IMR-90 (cell line): ENCODE data around the gene CHIT1. TPM values are rescaled to one million over a fixed set of nuclear protein-coding genes. Genes with fewer than 3 reads are reported as not detected.

Experiments used
- ATAC-seq: fragments of 200-7000 bp; cut with Tn5 transposase; 2 replicates; pipeline ENCODE4 v1.9.1; 2020; ENCODE audit warnings: low read depth, mild to moderate bottlenecking, moderate library complexity
- BruUV-seq: library from RNA; stranded (reverse); fragments of 400-500 nt; replicated peaks from 2 replicates; lab custom pipeline; 2021; lab: Mats Ljungman, UMichigan
- CTCF ChIA-PET: fragments of 300-600 bp; formaldehyde crosslinking; extraction: SDS; loops from one replicate; lab custom pipeline; 2021; ENCODE audit warnings: antibody characterized with exemption; lab: Yijun Ruan, JAX
- POLR2A ChIA-PET: fragments of 300-600 bp; sonication (Branson Sonifier 250); formaldehyde crosslinking; loops from one replicate; lab custom pipeline; 2022; ENCODE audit warnings: antibody characterized with exemption; ENCODE audit not compliant: unreplicated experiment; lab: Charles Lee
- DNase-seq: peaks from one replicate; pipeline ENCODE4 v3.0.0; 2013
- H2AFZ ChIP-seq: replicated peaks from 2 replicates; pipeline ENCODE3; 2013; ENCODE audit warnings: low read length, mild to moderate bottlenecking; ENCODE audit not compliant: poor library complexity
- H2AK5ac ChIP-seq: 2 replicates; pipeline ENCODE4 v1.6.1; 2013; ENCODE audit warnings: low read depth, low read length, inconsistent platforms
- H2AK9ac ChIP-seq: replicated peaks from 2 replicates; pipeline ENCODE3; 2013; ENCODE audit warnings: mild to moderate bottlenecking, low read depth, low read length, moderate library complexity; ENCODE audit not compliant: poor library complexity
- H2BK120ac ChIP-seq: 2 replicates; pipeline ENCODE4 v1.6.1; 2013; ENCODE audit warnings: low read depth, low read length, inconsistent platforms
- H2BK15ac ChIP-seq: 3 replicates; pipeline ENCODE4 v1.6.1; 2013; ENCODE audit warnings: low read depth, low read length, inconsistent platforms
- H2BK20ac ChIP-seq: 2 replicates; pipeline ENCODE4 v1.6.1; 2013; ENCODE audit warnings: low read depth, mild to moderate bottlenecking, inconsistent platforms, low read length, moderate library complexity
- H2BK5ac ChIP-seq: 2 replicates; pipeline ENCODE4 v1.6.1; 2013; ENCODE audit warnings: mild to moderate bottlenecking, low read depth, low read length, inconsistent platforms; ENCODE audit not compliant: poor library complexity, severe bottlenecking
- H3K14ac ChIP-seq: replicated peaks from 2 replicates; pipeline ENCODE4 v1.6.1; 2013; ENCODE audit warnings: low read depth, low read length, inconsistent platforms
- H3K18ac ChIP-seq: 2 replicates; pipeline ENCODE4 v1.6.1; 2013; ENCODE audit warnings: low read depth, low read length, control low read depth
- H3K23ac ChIP-seq: 2 replicates; pipeline ENCODE4 v1.6.1; 2013; ENCODE audit warnings: low read depth, low read length, inconsistent platforms
- H3K27ac ChIP-seq: 2 replicates; pipeline ENCODE4 v1.5.1; 2013; ENCODE audit warnings: mild to moderate bottlenecking, control low read depth, low read length; ENCODE audit not compliant: insufficient read depth
- H3K27me3 ChIP-seq: 2 replicates; pipeline ENCODE4 v1.6.1; 2013; ENCODE audit warnings: low read length; ENCODE audit not compliant: control insufficient read depth, insufficient read depth
- H3K36me3 ChIP-seq: 2 replicates; pipeline ENCODE4 v1.6.1; 2013; ENCODE audit warnings: low read length, mixed read lengths; ENCODE audit not compliant: control insufficient read depth, insufficient read depth
- H3K4ac ChIP-seq: 2 replicates; pipeline ENCODE4 v1.6.1; 2013; ENCODE audit warnings: low read depth, low read length, inconsistent platforms
- H3K4me1 ChIP-seq: 2 replicates; pipeline ENCODE4 v1.6.1; 2013; ENCODE audit warnings: low read length, mixed read lengths; ENCODE audit not compliant: control insufficient read depth, insufficient read depth
- H3K4me2 ChIP-seq: 2 replicates; pipeline ENCODE4 v1.6.1; 2013; ENCODE audit warnings: low read depth, mild to moderate bottlenecking, control low read depth, low read length, moderate library complexity
- H3K4me3 ChIP-seq: 2 replicates; pipeline ENCODE4 v1.5.1; 2013; ENCODE audit warnings: low read depth, mild to moderate bottlenecking, control low read depth, low read length, moderate library complexity; ENCODE audit not compliant: insufficient read depth
- H3K56ac ChIP-seq: 2 replicates; pipeline ENCODE4 v1.6.1; 2013; ENCODE audit warnings: low read length, inconsistent platforms; ENCODE audit not compliant: insufficient read depth; ENCODE audit errors: extremely low read depth
- H3K79me1 ChIP-seq, 2 experiments: 2 replicates each; pipeline ENCODE4 v1.6.1; 2013; ENCODE audit warnings: low read length in 2 of 2, inconsistent platforms in 1 of 2, low read depth in 1 of 2
- H3K9ac ChIP-seq: 2 replicates; pipeline ENCODE4 v1.6.1; 2013; ENCODE audit warnings: low read depth, low read length, control low read depth
- H3K9me1 ChIP-seq: 2 replicates; pipeline ENCODE4 v1.6.1; 2013; ENCODE audit warnings: low read length, inconsistent platforms; ENCODE audit not compliant: insufficient read depth
- H3K9me3 ChIP-seq: 2 replicates; pipeline ENCODE4 v1.6.1; 2013; ENCODE audit warnings: low read length; ENCODE audit not compliant: control insufficient read depth, insufficient read depth
- H4K20me1 ChIP-seq: 2 replicates; pipeline ENCODE4 v1.6.1; 2013; ENCODE audit warnings: low read length, inconsistent platforms; ENCODE audit not compliant: insufficient read depth
- H4K5ac ChIP-seq: 2 replicates; pipeline ENCODE4 v1.6.1; 2013; ENCODE audit warnings: mild to moderate bottlenecking, low read depth, low read length, control low read depth
- H4K8ac ChIP-seq, 2 experiments: 2 replicates each; pipeline ENCODE4 v1.6.1; 2013; ENCODE audit warnings: low read depth in 2 of 2, low read length in 2 of 2, control low read depth in 1 of 2, inconsistent platforms in 1 of 2
- H4K91ac ChIP-seq: 2 replicates; pipeline ENCODE4 v1.6.1; 2013; ENCODE audit warnings: low read depth, low read length, inconsistent platforms; ENCODE audit not compliant: insufficient read depth
- BHLHE40 ChIP-seq: fragments of 150-350 bp; IDR thresholded peaks from 2 replicates; pipeline ENCODE4 v1.6.1; 2016; ENCODE audit warnings: mild to moderate bottlenecking, low read depth, low read length
- CHD1 ChIP-seq: IDR thresholded peaks from 2 replicates; pipeline ENCODE4 v1.6.1; 2012; ENCODE audit warnings: low read depth, low read length, improper control_type of control experiment
- FOS ChIP-seq: fragments of 150-350 bp; IDR thresholded peaks from 2 replicates; pipeline ENCODE4 v1.6.1; 2016; ENCODE audit warnings: low read depth, low read length
- MAFK ChIP-seq: IDR thresholded peaks from 2 replicates; pipeline ENCODE4 v1.6.1; 2012; ENCODE audit warnings: low read depth, low read length, improper control_type of control experiment
- MAZ ChIP-seq: IDR thresholded peaks from 2 replicates; pipeline ENCODE4 v1.6.1; 2012; ENCODE audit warnings: low read depth, mild to moderate bottlenecking, low read length, improper control_type of control experiment, moderate library complexity, borderline replicate concordance
- MXI1 ChIP-seq: IDR thresholded peaks from 2 replicates; pipeline ENCODE4 v1.6.1; 2012; ENCODE audit warnings: low read depth, mild to moderate bottlenecking, low read length, moderate library complexity, borderline replicate concordance
- NFE2L2 ChIP-seq: fragments of 150-350 bp; IDR thresholded peaks from 2 replicates; pipeline ENCODE4 v1.6.1; 2016; ENCODE audit warnings: low read depth, mild to moderate bottlenecking, low read length
- RAD21 ChIP-seq: IDR thresholded peaks from 2 replicates; pipeline ENCODE4 v1.6.1; 2012; ENCODE audit warnings: low read length, improper control_type of control experiment
- RCOR1 ChIP-seq: IDR thresholded peaks from 2 replicates; pipeline ENCODE4 v1.6.1; 2012; ENCODE audit warnings: mild to moderate bottlenecking, low read length, improper control_type of control experiment; ENCODE audit not compliant: insufficient replicate concordance
- RFX5 ChIP-seq: IDR thresholded peaks from 2 replicates; pipeline ENCODE4 v1.8.0; 2012; ENCODE audit warnings: low read depth, mild to moderate bottlenecking, low read length, moderate library complexity
- WGBS, 2 experiments: methylation state at CpG; one replicate each; pipeline versions ENCODE4 v1.1.5 to v1.1.7; 2013; ENCODE audit warnings: missing lambda C conversion rate in 2 of 2; ENCODE audit not compliant: insufficient read length in 1 of 2; ENCODE audit errors: extremely low coverage in 2 of 2; 5-methylcytosine and 5-hydroxymethylcytosine counted together
- dilution Hi-C: fragments of 300-500 bp; cut with HindIII; formaldehyde crosslinking; loops from one replicate; pipeline ENCODE4 v1.14.3; 2018; ENCODE audit warnings: low sequenced_read_pairs; ENCODE audit not compliant: unreplicated experiment
- in situ Hi-C: fragments of 300-500 bp; cut with MboI; formaldehyde crosslinking; loops from 3 replicates; pipeline ENCODE4 v1.14.3; 2019; ENCODE audit warnings: low sequenced_read_pairs, inconsistent platforms, mixed read lengths
- intact Hi-C: fragments of 100-400 bp; cut with micrococcal nuclease; formaldehyde crosslinking; loops from 2 replicates; pipeline ENCODE4 v1.10.0; 2022
- polyA plus RNA-seq, 3 experiments: library from polyadenylated mRNA; depleted of rRNA; stranded (reverse); fragments of >200 nt; gene quantifications; 2 replicates each; pipeline ENCODE4 v1.2.3, GENCODE V29; 2012; ENCODE audit warnings: low replicate concordance in 1 of 3
- total RNA-seq: library from RNA; depleted of rRNA; stranded (reverse); fragments of >200 nt; gene quantifications from 2 replicates; pipeline ENCODE4 v1.2.3, GENCODE V29; 2012
- TF ChIP-seq, protein P1 (sequence below): fragments of 150-350 bp; IDR thresholded peaks from 2 replicates; pipeline ENCODE4 v1.6.1; 2017; ENCODE audit warnings: mild to moderate bottlenecking, antibody characterized with exemption, low read length, low read depth
- TF ChIP-seq, protein P2 (sequence below): fragments of 150-350 bp; IDR thresholded peaks from 2 replicates; pipeline ENCODE4 v1.6.1; 2016; ENCODE audit warnings: low read depth, mild to moderate bottlenecking, low read length, moderate library complexity, borderline replicate concordance

Gene CHIT1
- total and polyA plus RNA-seq, 2 of the 4 experiments (the other 2 are of a cell fraction), result not detected

DNA sequence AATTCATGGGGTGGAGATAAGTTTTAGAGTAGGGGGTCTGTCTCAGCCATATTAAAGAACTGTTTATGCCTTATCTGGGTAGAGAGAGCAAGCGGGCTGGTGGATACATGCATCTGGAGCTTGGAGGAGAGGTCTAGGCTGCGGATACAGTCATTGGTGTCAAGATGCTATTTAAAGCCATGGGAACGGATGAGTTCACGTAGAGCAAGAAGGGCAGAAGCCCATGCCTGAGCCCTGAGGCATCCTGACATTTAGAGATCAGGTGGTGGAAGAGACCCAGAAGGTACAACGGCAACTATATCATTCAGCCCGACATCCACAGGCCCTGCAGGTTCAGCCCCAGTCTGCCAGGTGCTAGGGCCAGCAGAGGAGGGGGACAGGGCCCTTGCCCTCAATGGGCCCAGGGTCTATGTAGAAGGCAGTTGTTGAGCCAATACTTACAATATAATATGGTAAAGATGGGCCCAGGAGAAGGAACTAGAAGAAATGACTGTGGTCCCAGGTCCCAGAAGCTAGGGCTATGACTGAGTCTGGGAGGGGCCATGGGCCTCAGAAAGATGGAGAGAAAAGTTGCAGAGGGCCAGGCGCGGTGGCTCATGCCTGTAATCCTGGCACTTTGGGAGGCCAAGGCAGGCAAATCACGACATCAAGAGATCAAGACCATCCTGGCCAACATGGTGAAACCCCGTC is 27.8 kb downstream of the CHIT1 start:
- WGBS, 2 experiments, result 100% methylated on average over 1 of the region's 10 CpGs; no CpG with 5 or more reads in 1 of the 2 experiments
- BruUV-seq, result no TSS peak
- Histone ChIP-seq H2BK15ac (peak overlapping the region; percentile 68; the same call in 1 of the 3 replicates), H3K4me3 (no peak overlapping the region), H2BK5ac (no peak overlapping the region), H3K14ac (no peak overlapping the region), H3K36me3 (no peaks in the 10 kb centered on the region), H3K27ac (peak overlapping the region; percentile 93; the same call in 1 of the 2 replicates), H3K4me1 (peaks cover 39% of the 10 kb centered on the region), H3K9ac (no peak overlapping the region), H3K9me1 (peaks cover 13% of the 10 kb centered on the region), H3K18ac (peak overlapping the region; percentile 67; the same call in 1 of the 2 replicates), H3K4me2 (no peak overlapping the region), H2AFZ (no peak overlapping the region), H3K23ac (no peak overlapping the region), H2BK20ac (peak overlapping the region; percentile 53; the same call in 1 of the 2 replicates), H4K8ac (peak overlapping the region in 1 of 2 experiments; percentile 16; a peak in 2 of 4 replicates), H3K4ac (peak overlapping the region; percentile 25), H2AK9ac (peak overlapping the region; percentile 13), H3K9me3 (no peaks in the 10 kb centered on the region), H4K91ac (peak overlapping the region; percentile 80; the same call in 1 of the 2 replicates), H3K56ac (no peak overlapping the region), H4K20me1 (no peaks in the 10 kb centered on the region), H4K5ac (peak overlapping the region; percentile 45; the same call in 1 of the 2 replicates), H3K27me3 (no peaks in the 10 kb centered on the region), H2AK5ac (peak overlapping the region; percentile 54), H2BK120ac (peak overlapping the region; percentile 33; the same call in 1 of the 2 replicates), H3K79me1 (no peaks in the 10 kb centered on the region)
- in situ Hi-C loops, result no loop called here
- DNase-seq, result no peak
- ATAC-seq, result no peak
- CTCF ChIA-PET, result no interaction called here
- TF ChIP-seq FOS (no peak), NFE2L2 (no peak), RCOR1 (no peak), RAD21 (no peak), MXI1 (no peak), RFX5 (no peak), BHLHE40 (no peak), MAZ (no peak), CHD1 (no peak), MAFK (no peak)
- TF ChIP-seq, protein P1, sequence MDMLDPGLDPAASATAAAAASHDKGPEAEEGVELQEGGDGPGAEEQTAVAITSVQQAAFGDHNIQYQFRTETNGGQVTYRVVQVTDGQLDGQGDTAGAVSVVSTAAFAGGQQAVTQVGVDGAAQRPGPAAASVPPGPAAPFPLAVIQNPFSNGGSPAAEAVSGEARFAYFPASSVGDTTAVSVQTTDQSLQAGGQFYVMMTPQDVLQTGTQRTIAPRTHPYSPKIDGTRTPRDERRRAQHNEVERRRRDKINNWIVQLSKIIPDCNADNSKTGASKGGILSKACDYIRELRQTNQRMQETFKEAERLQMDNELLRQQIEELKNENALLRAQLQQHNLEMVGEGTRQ, result no peak
- TF ChIP-seq, protein P2, sequence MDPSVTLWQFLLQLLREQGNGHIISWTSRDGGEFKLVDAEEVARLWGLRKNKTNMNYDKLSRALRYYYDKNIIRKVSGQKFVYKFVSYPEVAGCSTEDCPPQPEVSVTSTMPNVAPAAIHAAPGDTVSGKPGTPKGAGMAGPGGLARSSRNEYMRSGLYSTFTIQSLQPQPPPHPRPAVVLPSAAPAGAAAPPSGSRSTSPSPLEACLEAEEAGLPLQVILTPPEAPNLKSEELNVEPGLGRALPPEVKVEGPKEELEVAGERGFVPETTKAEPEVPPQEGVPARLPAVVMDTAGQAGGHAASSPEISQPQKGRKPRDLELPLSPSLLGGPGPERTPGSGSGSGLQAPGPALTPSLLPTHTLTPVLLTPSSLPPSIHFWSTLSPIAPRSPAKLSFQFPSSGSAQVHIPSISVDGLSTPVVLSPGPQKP, result no peak
- dilution Hi-C loops, result no loop called here
- intact Hi-C loops, result no loop called here
- POLR2A ChIA-PET, result no interaction called here
